Esophagus squamous epithelium (tissue), 5 donors: ENCODE data around the gene NPAS2. TPM values are rescaled to one million over a fixed set of nuclear protein-coding genes. Genes with fewer than 3 reads are reported as not detected.

Experiments used
- DNase-seq: peaks from one replicate; lab custom pipeline; 2025; lab: John Stamatoyannopoulos, UW
- H3K27ac ChIP-seq, 4 donors: fragments of 200-600 bp; sonication (generic); one replicate each; pipeline ENCODE4 v1.5.1; 2016 to 2019; ENCODE audit warnings: mild to moderate bottlenecking in 1 of 4
- H3K27me3 ChIP-seq, 4 donors: fragments of 200-600 bp; sonication (generic); 1 replicate in 3 of 4; 2 replicates in 1 of 4; pipeline versions ENCODE4 v1.5.1 to v1.6.0; 2017 to 2021; ENCODE audit warnings: antibody characterized with exemption in 1 of 4
- H3K36me3 ChIP-seq, 3 donors: fragments of 200-600 bp; sonication (generic); one replicate each; pipeline ENCODE4 v1.5.1; 2016 to 2019
- H3K4me1 ChIP-seq, 3 donors: fragments of 200-600 bp; sonication (generic); one replicate each; pipeline ENCODE4 v1.5.1; 2017 to 2019
- H3K4me3 ChIP-seq, 4 donors: fragments of 200-600 bp; sonication (generic); 1 replicate in 3 of 4; 2 replicates in 1 of 4; pipeline ENCODE4 v1.5.1; 2016 to 2019; ENCODE audit warnings: mild to moderate bottlenecking in 2 of 4, moderate library complexity in 1 of 4
- H3K9me3 ChIP-seq, 3 donors: fragments of 200-600 bp; sonication (generic); one replicate each; pipeline ENCODE4 v1.5.1; 2016 to 2019
- POLR2A ChIP-seq, 4 donors: fragments of 450-650 bp; IDR thresholded peaks; one replicate each; pipeline ENCODE4 v1.6.1; 2017; ENCODE audit warnings: antibody characterized with exemption in 4 of 4, mild to moderate bottlenecking in 4 of 4, moderate library complexity in 3 of 4
- whole genome bisulfite sequencing, 2 donors: methylation state at CpG; one replicate each; pipeline ENCODE4 v1.1.5; 2018; 5-methylcytosine and 5-hydroxymethylcytosine counted together
- intact Hi-C: fragments of 100-400 bp; cut with DNase I; formaldehyde crosslinking; loops from one replicate; pipeline ENCODE4 v1.15.0; 2022
- total RNA-seq, 4 donors: library from RNA; depleted of rRNA; stranded (reverse); fragments of >200 nt; gene quantifications; one replicate each; pipeline ENCODE4 v1.1.0, GENCODE V29; 2016
- TF ChIP-seq, protein P1 (sequence below), 6 experiments: fragments of 450-650 bp in 4 of 6; fragments of 200-600 bp in 2 of 6; sonication (generic) in 2 of 6; IDR thresholded peaks; one replicate each; pipeline ENCODE4 v1.5.1; 2016 to 2019; ENCODE audit warnings: antibody characterized with exemption in 6 of 6, mild to moderate bottlenecking in 4 of 6, moderate library complexity in 4 of 6
- donor health status: DM: yes; HTN: yes; CAD: no.

Gene NPAS2
- total RNA-seq, 4 donors from 2014 or later = 29.1 to 64.2 (median 39.1) TPM

DNA sequence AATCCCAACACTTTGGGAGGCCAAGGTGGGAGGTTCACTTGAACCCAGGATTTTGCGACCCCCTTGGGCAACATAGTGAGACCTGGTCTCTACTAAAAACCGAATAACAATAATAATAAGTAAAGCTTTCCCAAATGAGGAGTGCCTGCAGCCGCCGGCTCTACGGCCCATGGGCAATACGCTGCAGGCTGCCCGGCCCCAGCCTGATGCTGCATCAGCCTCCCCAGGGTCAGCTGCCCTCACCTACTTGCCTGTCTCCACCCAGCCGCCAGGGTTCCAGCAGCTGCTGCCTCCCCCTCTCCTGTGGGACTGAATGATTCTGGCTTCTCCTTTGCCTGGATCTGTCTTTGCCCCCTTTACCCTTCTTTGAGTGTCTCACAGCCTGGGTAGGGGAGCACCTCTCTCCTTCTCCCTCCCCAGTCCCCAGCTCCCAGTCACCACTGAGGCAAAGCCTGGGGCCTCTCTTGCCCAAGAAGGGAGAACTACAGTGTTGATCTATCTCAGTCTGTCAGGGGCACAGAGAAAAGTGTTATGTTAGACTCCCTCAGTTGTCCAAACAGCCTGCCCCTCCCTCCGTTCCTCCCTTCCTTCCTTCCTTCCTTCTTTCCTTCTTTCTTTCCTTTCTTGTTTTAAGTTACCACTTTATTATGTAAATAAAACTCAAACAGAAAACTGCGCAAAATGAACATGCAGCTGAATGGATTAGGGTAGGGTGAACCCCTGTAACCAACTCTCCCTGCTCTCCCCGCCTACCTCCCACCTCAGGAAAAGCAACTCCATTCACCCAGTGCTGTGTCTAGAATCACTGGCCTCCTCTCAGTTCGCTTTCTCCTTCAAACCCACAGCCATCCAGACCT is 38.2 kb upstream of the NPAS2 start:
- no peak overlapping the region for H3K27ac ChIP-seq
- H3K27me3 ChIP-seq = no peaks in the 10 kb centered on the region
- no peaks in the 10 kb centered on the region for H3K9me3 ChIP-seq
- WGBS, 2 donors = 91 to 92% methylated on average over 12 of the region's 12 CpGs
- peaks cover 0 to 15% (median 8%) of the 10 kb centered on the region in 3 donors for H3K4me1 ChIP-seq
- no peak for DNase-seq
- no peak overlapping the region for H3K4me3 ChIP-seq
- H3K36me3 ChIP-seq = no peaks in the 10 kb centered on the region
- TF ChIP-seq, protein P1, sequence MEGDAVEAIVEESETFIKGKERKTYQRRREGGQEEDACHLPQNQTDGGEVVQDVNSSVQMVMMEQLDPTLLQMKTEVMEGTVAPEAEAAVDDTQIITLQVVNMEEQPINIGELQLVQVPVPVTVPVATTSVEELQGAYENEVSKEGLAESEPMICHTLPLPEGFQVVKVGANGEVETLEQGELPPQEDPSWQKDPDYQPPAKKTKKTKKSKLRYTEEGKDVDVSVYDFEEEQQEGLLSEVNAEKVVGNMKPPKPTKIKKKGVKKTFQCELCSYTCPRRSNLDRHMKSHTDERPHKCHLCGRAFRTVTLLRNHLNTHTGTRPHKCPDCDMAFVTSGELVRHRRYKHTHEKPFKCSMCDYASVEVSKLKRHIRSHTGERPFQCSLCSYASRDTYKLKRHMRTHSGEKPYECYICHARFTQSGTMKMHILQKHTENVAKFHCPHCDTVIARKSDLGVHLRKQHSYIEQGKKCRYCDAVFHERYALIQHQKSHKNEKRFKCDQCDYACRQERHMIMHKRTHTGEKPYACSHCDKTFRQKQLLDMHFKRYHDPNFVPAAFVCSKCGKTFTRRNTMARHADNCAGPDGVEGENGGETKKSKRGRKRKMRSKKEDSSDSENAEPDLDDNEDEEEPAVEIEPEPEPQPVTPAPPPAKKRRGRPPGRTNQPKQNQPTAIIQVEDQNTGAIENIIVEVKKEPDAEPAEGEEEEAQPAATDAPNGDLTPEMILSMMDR (IDR thresholded peaks at IDR 0.05) = no peak
- no peak for TF ChIP-seq POLR2A (IDR thresholded peaks at IDR 0.05)
- intact Hi-C loops = no loop called here

DNA sequence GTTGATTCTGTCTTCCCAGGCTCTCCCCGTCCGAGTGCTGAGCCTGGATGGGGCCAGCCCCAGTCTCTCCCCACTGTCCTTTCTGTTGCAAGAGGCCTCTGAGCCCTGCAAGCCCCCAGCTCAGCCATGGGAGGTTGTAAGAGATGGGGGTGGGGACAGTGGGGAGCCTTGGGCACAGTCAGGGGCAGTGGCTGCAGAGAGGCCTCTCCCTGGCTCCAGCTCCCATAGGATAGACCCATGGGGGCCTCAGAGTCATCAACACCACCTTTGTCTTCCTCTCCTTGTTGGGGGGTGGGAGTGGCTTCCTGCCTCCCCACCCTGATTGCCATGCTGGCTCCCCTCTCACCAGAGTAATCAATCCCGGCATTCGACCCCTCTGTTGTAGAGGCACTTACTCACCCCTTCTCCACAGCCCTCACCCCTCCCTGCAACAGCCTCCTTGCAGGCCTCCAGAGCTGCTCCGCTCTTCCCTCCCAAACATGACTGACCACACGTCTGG is 37.5 kb upstream of the NPAS2 start:
- TF ChIP-seq POLR2A (IDR thresholded peaks at IDR 0.05) = no peak
- TF ChIP-seq, protein P1 (IDR thresholded peaks at IDR 0.05) = no peak
- no peaks in the 10 kb centered on the region for H3K36me3 ChIP-seq
- intact Hi-C loops = no loop called here

DNA sequence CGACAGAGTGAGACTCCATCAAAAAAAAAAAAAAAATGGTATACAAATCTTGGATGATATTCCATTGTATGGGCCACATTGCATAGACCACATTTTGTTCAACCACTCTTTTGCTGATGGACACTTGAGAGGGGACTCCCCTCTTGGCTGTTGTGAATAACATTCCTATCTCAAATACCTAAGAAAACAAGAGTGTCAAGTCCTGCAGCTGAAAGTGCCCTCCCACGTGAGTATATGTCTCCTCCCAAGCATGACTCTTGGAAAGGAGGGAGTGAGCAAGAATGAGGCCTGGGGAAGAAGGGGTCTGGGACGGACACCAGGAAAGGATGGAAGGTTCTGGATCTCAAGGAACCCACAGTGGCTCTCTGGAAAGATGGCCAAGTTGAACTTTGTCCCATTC is 36.0 kb upstream of the NPAS2 start:
- 40 to 77% methylated on average over 1 to 3 of the region's 3 CpGs for WGBS, 2 donors

More for the DNA sequence above, 37.5 kb upstream of the NPAS2 start:
- WGBS, 2 donors = 90 to 92% methylated on average over 4 to 6 of the region's 6 CpGs
- Histone ChIP-seq H3K27ac (no peak overlapping the region), H3K4me3 (no peak overlapping the region), H3K27me3 (no peaks in the 10 kb centered on the region), H3K9me3 (no peaks in the 10 kb centered on the region), H3K4me1 (peaks cover 0 to 19% (median 8%) of the 10 kb centered on the region in 3 donors)
- DNase-seq = no peak

DNA sequence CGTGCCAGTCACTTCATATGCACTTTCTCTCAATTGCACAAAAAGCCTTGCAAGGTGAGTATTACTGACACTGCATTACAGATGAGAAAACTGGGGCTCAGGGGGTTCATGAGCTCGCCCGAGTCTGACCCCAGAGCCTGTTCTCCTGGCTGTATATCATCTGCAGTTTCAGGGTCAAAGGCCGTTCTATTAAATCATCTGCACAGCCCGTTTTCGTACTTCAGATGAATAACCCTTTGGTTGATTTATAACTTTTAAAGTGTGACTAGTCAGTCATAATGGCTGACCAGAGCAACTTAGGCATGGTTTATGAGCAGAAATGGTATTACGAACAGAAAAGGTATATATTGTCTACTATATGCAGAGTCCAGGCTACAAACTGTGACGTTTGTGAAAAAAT is 35.3 kb upstream of the NPAS2 start:
- Histone ChIP-seq H3K4me3 (no peak overlapping the region), H3K27ac (no peak overlapping the region), H3K36me3 (no peaks in the 10 kb centered on the region), H3K4me1 (peaks cover 0 to 19% (median 8%) of the 10 kb centered on the region in 3 donors), H3K27me3 (no peaks in the 10 kb centered on the region), H3K9me3 (no peaks in the 10 kb centered on the region)
- 90 to 93% methylated on average over 8 of the region's 8 CpGs for WGBS, 2 donors
- intact Hi-C loops = no loop called here
- TF ChIP-seq, protein P1 (IDR thresholded peaks at IDR 0.05) = no peak
- TF ChIP-seq POLR2A (IDR thresholded peaks at IDR 0.05) = no peak
- DNase-seq = no peak

More for the DNA sequence above, 36.0 kb upstream of the NPAS2 start:
- peaks cover 0 to 19% (median 8%) of the 10 kb centered on the region in 3 donors for H3K4me1 ChIP-seq
- no peaks in the 10 kb centered on the region for H3K36me3 ChIP-seq
- H3K27me3 ChIP-seq = no peaks in the 10 kb centered on the region
- no peaks in the 10 kb centered on the region for H3K9me3 ChIP-seq
- no peak overlapping the region for H3K27ac ChIP-seq
- TF ChIP-seq, protein P1 (IDR thresholded peaks at IDR 0.05) = no peak
- TF ChIP-seq POLR2A (IDR thresholded peaks at IDR 0.05) = no peak
- no peak overlapping the region for H3K4me3 ChIP-seq
- DNase-seq = no peak
- intact Hi-C loops = no loop called here
